Measurements from ENCODE around the gene C4orf46. TPM values are rescaled to one million over a fixed set of nuclear protein-coding genes. Genes with fewer than 3 reads are reported as not detected.

The C4orf46 gene
- total and polyA plus RNA-seq, 2 experiments from 2014 or later: 23.9 to 41.5 TPM

- no peaks in the 10 kb centered on the region for H3K27me3 ChIP-seq (ENCODE audit: insufficient read depth)
- H4K20me1 ChIP-seq (replicated peaks; ENCODE audit: insufficient read depth): no peaks in the 10 kb centered on the region; the same call in 1 of the 2 replicates
- H2AFZ ChIP-seq: no peak overlapping the region
- peaks cover 12% of the 10 kb centered on the region for H3K27me3 Mint-ChIP-seq (ENCODE audit: insufficient read depth, low read depth, poor library complexity)
- no peak overlapping the region for H3K4me2 ChIP-seq
- peaks cover 47% of the 10 kb centered on the region for H3K79me2 ChIP-seq (replicated peaks; ENCODE audit: insufficient read depth)
- no peaks in the 10 kb centered on the region for H3K9me2 ChIP-seq (ENCODE audit: insufficient read depth)
- peaks cover 12% of the 10 kb centered on the region; the same call in 2 of the 3 replicates for H3K4me1 Mint-ChIP-seq
- H3K36me3 Mint-ChIP-seq (ENCODE audit: low read depth): peaks cover 28% of the 10 kb centered on the region
- no peak overlapping the region for H3K27ac Mint-ChIP-seq
- no peaks in the 10 kb centered on the region; the same call in 2 of the 3 replicates for H3K9me3 Mint-ChIP-seq
- DNase-seq (ENCODE audit: low spot score) (peak; percentile 59), ATAC-seq (no peak)
- H3K4me3 Mint-ChIP-seq: no peak overlapping the region
- H3K27ac ChIP-seq (ENCODE audit: low read depth): no peak overlapping the region
- H3K4me3 ChIP-seq: no peak overlapping the region
- H3F3A ChIP-seq (replicated peaks; ENCODE audit: low read depth): peaks cover 5% of the 10 kb centered on the region; the same call in 1 of the 2 replicates
- peaks cover 5% of the 10 kb centered on the region; the same call in 1 of the 2 replicates for H3K36me3 ChIP-seq (ENCODE audit: insufficient read depth)
- TF ChIP-seq POLR2AphosphoS5 (IDR thresholded peaks at IDR 0.05; ENCODE audit: low read depth) (no peak), CTCF (conservative IDR thresholded peaks at IDR 0.05; ENCODE audit: low read depth in 2 of 2) (peak; percentile 62 to 80), REST (IDR thresholded peaks at IDR 0.05; ENCODE audit: unreplicated experiment) (no peak), ZNF114 (CRISPR knock-in tag; IDR thresholded peaks at IDR 0.05) (no peak)
- H3K4me1 ChIP-seq (ENCODE audit: insufficient read depth): 0 out of 2 replicates have a peak, but pooled peaks cover 5% of the 10 kb centered on the region
Measured at GRCh38 chr4:158667651-158668198, 4.0 kb downstream of the C4orf46 start.

- Histone ChIP-seq H3K27me3 (ENCODE audit: insufficient read depth) (no peaks in the 10 kb centered on the region), H3K4me1 (ENCODE audit: insufficient read depth) (0 out of 2 replicates have a peak, but pooled peaks cover 5% of the 10 kb centered on the region), H3K4me2 (no peak overlapping the region), H4K20me1 (replicated peaks; ENCODE audit: insufficient read depth) (no peaks in the 10 kb centered on the region; the same call in 1 of the 2 replicates), H2AFZ (no peak overlapping the region), H3F3A (replicated peaks; ENCODE audit: low read depth) (no peaks in the 10 kb centered on the region), H3K9me2 (ENCODE audit: insufficient read depth) (no peaks in the 10 kb centered on the region), H3K4me3 (no peak overlapping the region), H3K27ac (ENCODE audit: low read depth) (no peak overlapping the region), H3K79me2 (replicated peaks; ENCODE audit: insufficient read depth) (peaks cover 47% of the 10 kb centered on the region), H3K36me3 (ENCODE audit: insufficient read depth) (peaks cover 5% of the 10 kb centered on the region; the same call in 1 of the 2 replicates)
- DNase-seq (ENCODE audit: low spot score) (no peak), ATAC-seq (no peak)
- Mint-ChIP-seq H3K27me3 (ENCODE audit: insufficient read depth, low read depth, poor library complexity) (peaks cover 8% of the 10 kb centered on the region), H3K4me1 (peaks cover 11% of the 10 kb centered on the region; the same call in 2 of the 3 replicates), H3K36me3 (ENCODE audit: low read depth) (peaks cover 28% of the 10 kb centered on the region), H3K9me3 (no peaks in the 10 kb centered on the region; the same call in 2 of the 3 replicates), H3K27ac (no peak overlapping the region), H3K4me3 (no peak overlapping the region)
- TF ChIP-seq NANOG (IDR thresholded peaks at IDR 0.05; ENCODE audit: borderline replicate concordance) (no peak), EZH2phosphoT487 (IDR thresholded peaks at IDR 0.05; ENCODE audit: unreplicated experiment) (no peak), ZNF331 (CRISPR knock-in tag; IDR thresholded peaks at IDR 0.05; ENCODE audit: low read depth) (no peak), STAT1 (IDR thresholded peaks at IDR 0.05; ENCODE audit: unreplicated experiment) (no peak), ETS1 (IDR thresholded peaks at IDR 0.05) (no peak), ZNF114 (CRISPR knock-in tag; IDR thresholded peaks at IDR 0.05) (no peak), EZH2 (IDR thresholded peaks at IDR 0.05; ENCODE audit: low read depth, unreplicated experiment) (no peak), JUNB (IDR thresholded peaks at IDR 0.05; ENCODE audit: unreplicated experiment) (no peak), CTCF (conservative IDR thresholded peaks at IDR 0.05; ENCODE audit: low read depth in 2 of 2) (no peak), POLR2AphosphoS5 (IDR thresholded peaks at IDR 0.05; ENCODE audit: low read depth) (no peak), CREB1 (CRISPR knock-in tag; IDR thresholded peaks at IDR 0.05; ENCODE audit: low read depth) (no peak)
Measured at GRCh38 chr4:158666892-158667291, 4.8 kb downstream of the C4orf46 start.

Data from GM23338 (cell line).